Kidney (tissue), 14 donors: ENCODE data around the gene FBXL2. TPM values are rescaled to one million over a fixed set of nuclear protein-coding genes. Genes with fewer than 3 reads are reported as not detected.

Experiments
- DNase-seq, 5 donors: peaks; one replicate each; pipeline ENCODE4 v3.0.0-alpha.2; 2013 to 2020
- FAIRE-seq: peaks from 2 replicates; lab custom pipeline; 2012; peaks lifted over from hg19 to GRCh38; lab: Jason Lieb, UNC
- H3K27ac ChIP-seq, 2 donors: one replicate each; pipeline ENCODE4 v1.7.0; 2013; ENCODE audit warnings: low read depth in 2 of 2, low read length in 2 of 2, inconsistent platforms in 1 of 2
- H3K27me3 ChIP-seq: one replicate; pipeline ENCODE4 v1.7.1; 2013; ENCODE audit warnings: low read length, inconsistent platforms; ENCODE audit not compliant: control insufficient read depth, insufficient read depth
- H3K36me3 ChIP-seq, 3 donors: one replicate each; pipeline versions ENCODE4 v1.7.0 to v1.7.1; 2013; ENCODE audit warnings: low read length in 3 of 3, control low read depth in 1 of 3, inconsistent platforms in 1 of 3; ENCODE audit not compliant: insufficient read depth in 3 of 3, control insufficient read depth in 2 of 3
- H3K4me1 ChIP-seq, 3 donors: one replicate each; pipeline versions ENCODE4 v1.7.0 to v1.7.1; 2013; ENCODE audit warnings: low read length in 3 of 3, inconsistent platforms in 1 of 3, low read depth in 1 of 3; ENCODE audit not compliant: control insufficient read depth in 2 of 3, insufficient read depth in 2 of 3
- H3K4me3 ChIP-seq, 3 donors: one replicate each; pipeline versions ENCODE4 v1.7.0 to v1.8.1; 2013; ENCODE audit warnings: low read length in 3 of 3, control low read depth in 1 of 3, inconsistent platforms in 1 of 3
- H3K9ac ChIP-seq, 3 donors: one replicate each; pipeline versions ENCODE4 v1.7.0 to v1.7.1; 2013; ENCODE audit warnings: low read length in 3 of 3, control low read depth in 1 of 3, inconsistent platforms in 1 of 3
- H3K9me3 ChIP-seq, 3 donors: one replicate each; pipeline versions ENCODE4 v1.7.0 to v1.7.1; 2013; ENCODE audit warnings: low read length in 3 of 3, control low read depth in 1 of 3, inconsistent platforms in 1 of 3; ENCODE audit not compliant: control insufficient read depth in 2 of 3, insufficient read depth in 1 of 3
- intact Hi-C: fragments of 100-400 bp; cut with DNase I; formaldehyde crosslinking; loops from one replicate; pipeline ENCODE4 v1.11.1; 2022
- polyA plus RNA-seq: library from polyadenylated mRNA; stranded (reverse); fragments of 350-450 nt; fragmentation: Illumina TruSeq; extraction: RNeasy Lipid Tissue Mini Kit (QIAGEN cat#74804); gene quantifications from one replicate; pipeline ENCODE4 v1.2.3, GENCODE V29; 2014; ENCODE audit warnings: low read depth, low replicate concordance; ENCODE audit not compliant: insufficient read depth
- total RNA-seq: library from RNA; stranded (reverse); fragmentation: NEBNext Ultra II Directional; extraction: Animal tissue kit (Norgen Biotek cat#: 25700); gene quantifications from one replicate; pipeline ENCODE4 v1.2.1, GENCODE V29; 2021
- TF ChIP-seq, protein P1 (sequence below): IDR thresholded peaks from 3 replicates; pipeline ENCODE4 v1.5.1; 2012; ENCODE audit warnings: mild to moderate bottlenecking, moderate library complexity, borderline replicate concordance; ENCODE audit not compliant: insufficient read depth; ENCODE audit errors: extremely low read depth
- donor health status: control.
- donor health status: control.
- donor health status: control.
- donor health status: control.
- donor health status: control.
- donor health status: DM: yes; HTN: yes; CAD: no.
- donor health status: Normal renal cell carcinoma (clear cell type).

The FBXL2 gene
- total and polyA plus RNA-seq, 2 donors from 2014 or later: 10.8 to 18.3 TPM

- Histone ChIP-seq H3K4me3 (no peak overlapping the region), H3K4me1 (no peaks in the 10 kb centered on the region), H3K9ac (no peak overlapping the region), H3K36me3 (no peaks in the 10 kb centered on the region), H3K27me3 (no peaks in the 10 kb centered on the region), H3K9me3 (no peaks in the 10 kb centered on the region), H3K27ac (no peak overlapping the region)
- intact Hi-C loops: no loop called here
- FAIRE-seq (no peak), DNase-seq (no peak)
- TF ChIP-seq, protein P1, sequence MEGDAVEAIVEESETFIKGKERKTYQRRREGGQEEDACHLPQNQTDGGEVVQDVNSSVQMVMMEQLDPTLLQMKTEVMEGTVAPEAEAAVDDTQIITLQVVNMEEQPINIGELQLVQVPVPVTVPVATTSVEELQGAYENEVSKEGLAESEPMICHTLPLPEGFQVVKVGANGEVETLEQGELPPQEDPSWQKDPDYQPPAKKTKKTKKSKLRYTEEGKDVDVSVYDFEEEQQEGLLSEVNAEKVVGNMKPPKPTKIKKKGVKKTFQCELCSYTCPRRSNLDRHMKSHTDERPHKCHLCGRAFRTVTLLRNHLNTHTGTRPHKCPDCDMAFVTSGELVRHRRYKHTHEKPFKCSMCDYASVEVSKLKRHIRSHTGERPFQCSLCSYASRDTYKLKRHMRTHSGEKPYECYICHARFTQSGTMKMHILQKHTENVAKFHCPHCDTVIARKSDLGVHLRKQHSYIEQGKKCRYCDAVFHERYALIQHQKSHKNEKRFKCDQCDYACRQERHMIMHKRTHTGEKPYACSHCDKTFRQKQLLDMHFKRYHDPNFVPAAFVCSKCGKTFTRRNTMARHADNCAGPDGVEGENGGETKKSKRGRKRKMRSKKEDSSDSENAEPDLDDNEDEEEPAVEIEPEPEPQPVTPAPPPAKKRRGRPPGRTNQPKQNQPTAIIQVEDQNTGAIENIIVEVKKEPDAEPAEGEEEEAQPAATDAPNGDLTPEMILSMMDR: no peak
Observed at GRCh38 chr3:33364060-33364459, 86.8 kb downstream of the FBXL2 start.

- Histone ChIP-seq H3K4me3 (no peak overlapping the region), H3K27me3 (no peaks in the 10 kb centered on the region), H3K36me3 (no peaks in the 10 kb centered on the region), H3K4me1 (no peaks in the 10 kb centered on the region), H3K27ac (no peak overlapping the region), H3K9me3 (no peaks in the 10 kb centered on the region), H3K9ac (no peak overlapping the region)
- intact Hi-C loops: no loop called here
- TF ChIP-seq, protein P1: no peak
- FAIRE-seq (no peak), DNase-seq (no peak)
Observed at GRCh38 chr3:33364531-33365128, 87.4 kb downstream of the FBXL2 start.

DNA sequence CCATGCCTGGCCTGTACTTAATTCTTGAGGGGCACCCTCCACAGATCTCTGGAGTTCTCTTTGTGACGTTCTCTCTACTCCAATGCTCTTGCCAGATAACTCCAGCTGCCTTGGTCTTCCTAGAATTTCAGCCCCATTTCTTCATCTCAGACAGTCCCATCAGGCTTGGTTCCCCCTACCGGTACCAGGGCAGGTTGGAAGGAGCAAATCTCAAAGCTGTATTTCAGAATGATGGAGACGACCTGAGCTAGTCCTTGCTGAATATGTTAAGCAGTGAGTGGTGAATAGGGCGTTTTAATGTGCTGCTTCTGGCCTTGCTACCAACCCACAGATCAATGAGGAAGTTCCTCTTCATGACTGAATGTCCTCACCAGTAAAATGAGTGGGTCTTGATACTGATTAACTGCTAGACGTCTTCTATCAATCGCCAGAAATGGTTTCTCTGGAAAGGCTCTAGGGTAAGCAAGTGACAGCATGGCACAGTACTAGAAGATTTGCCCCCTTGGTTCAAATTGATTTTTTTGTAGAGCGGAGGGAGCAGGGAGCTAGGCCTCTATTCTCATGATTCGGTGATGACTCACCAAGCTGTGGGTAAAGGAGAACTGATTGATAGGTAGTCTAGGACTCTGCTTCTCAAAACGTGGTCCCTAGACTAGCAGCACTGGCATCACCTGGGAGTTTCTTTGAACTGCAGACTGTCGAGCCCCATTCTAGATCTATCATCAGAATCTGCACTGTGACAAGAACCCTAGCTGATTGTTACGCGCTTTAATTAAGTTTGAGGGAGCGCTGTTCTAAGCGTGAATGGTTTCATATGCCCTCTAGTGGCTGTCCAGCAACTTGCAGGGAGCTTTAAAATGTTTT is 95.2 kb downstream of the FBXL2 start:
- intact Hi-C loops: loop anchor here (5.0 kb wide), 1 partner anchor 240 kb away; no protein-coding TSS in a partner anchor
- FAIRE-seq (peak; percentile 30), DNase-seq (peak in 4 of 5 donors; percentile 45 to 70 (median 56))
- TF ChIP-seq, protein P1: peak; percentile 92
- Histone ChIP-seq H3K4me3 (no peak overlapping the region), H3K9ac (no peak overlapping the region), H3K36me3 (peaks cover 0 to 4% (median 3%) of the 10 kb centered on the region in 3 donors), H3K27ac (no peak overlapping the region), H3K4me1 (no peaks in the 10 kb centered on the region), H3K27me3 (no peaks in the 10 kb centered on the region), H3K9me3 (no peaks in the 10 kb centered on the region)
